GM18507 (cell line): Measurements from ENCODE around the gene PDPK1.

Experiments
- DNase-seq: peaks from one replicate; pipeline ENCODE4 v3.0.0; 2011; ENCODE audit warnings: low read depth; ENCODE audit not compliant: insufficient read length; ENCODE audit errors: extremely low spot score
- FAIRE-seq: peaks from 2 replicates; lab custom pipeline; 2011; peaks lifted over from hg19 to GRCh38; lab: Jason Lieb, UNC

The PDPK1 gene

GRCh38 chr16:2537451-2538379, at the start of gene PDPK1:
TSS of gene PDPK1 (plus strand) at chr16:2538021. CDS start at chr16:2538113, 92 bp downstream.
- DNase-seq = peak; percentile 86
- FAIRE-seq = peak; percentile 65

- no peak for DNase-seq
- FAIRE-seq = no peak
Observed at GRCh38 chr16:2489581-2489980, 48.2 kb upstream of the PDPK1 start.

- no peak for FAIRE-seq
- no peak for DNase-seq
Observed at GRCh38 chr16:2490190-2491105, 47.4 kb upstream of the PDPK1 start.

DNA sequence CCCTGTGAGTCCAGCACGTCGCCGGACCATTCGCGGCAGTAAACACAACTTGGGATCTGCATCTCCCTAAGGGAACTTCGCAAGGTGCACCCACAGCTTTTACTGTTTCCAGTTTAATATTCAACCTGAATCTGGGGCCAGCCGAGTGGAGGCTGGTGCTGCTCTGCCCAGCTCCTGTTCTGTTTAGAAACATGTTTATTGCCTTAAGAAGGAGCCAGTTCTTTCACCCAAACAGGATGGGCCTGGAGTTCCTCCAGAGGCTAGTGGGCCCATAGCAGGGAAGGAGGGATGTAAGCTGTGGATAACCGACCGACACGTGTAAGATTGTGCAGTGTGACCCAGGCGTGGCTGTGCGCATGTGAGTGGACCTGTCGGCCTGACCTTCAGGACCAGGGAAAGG, 45.5 kb upstream of the PDPK1 start:
- no peak for FAIRE-seq
- DNase-seq = no peak

DNA sequence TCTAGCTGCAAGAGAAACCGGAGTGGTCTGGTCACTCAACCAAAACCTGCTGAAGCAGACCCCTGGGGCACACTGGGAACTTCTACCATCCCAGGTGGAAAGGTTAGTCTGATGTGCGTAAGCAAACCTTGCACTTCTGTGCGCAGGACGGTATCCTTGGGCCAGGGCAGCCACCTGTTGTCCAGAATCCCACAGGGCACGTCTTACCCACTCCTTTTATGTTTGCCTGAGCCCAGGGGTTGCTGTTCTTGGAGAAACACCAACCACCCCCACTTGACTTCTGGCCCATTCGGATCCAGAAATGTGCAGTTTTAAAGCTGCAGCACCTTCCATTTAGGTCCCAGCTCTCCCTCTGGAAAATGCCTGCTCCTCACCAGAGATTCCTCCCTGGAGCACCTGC, 44.2 kb upstream of the PDPK1 start:
- DNase-seq (no peak), FAIRE-seq (no peak)

GRCh38 chr16:2494616-2495015, 43.2 kb upstream of the PDPK1 start:
- FAIRE-seq (no peak), DNase-seq (no peak)

DNA sequence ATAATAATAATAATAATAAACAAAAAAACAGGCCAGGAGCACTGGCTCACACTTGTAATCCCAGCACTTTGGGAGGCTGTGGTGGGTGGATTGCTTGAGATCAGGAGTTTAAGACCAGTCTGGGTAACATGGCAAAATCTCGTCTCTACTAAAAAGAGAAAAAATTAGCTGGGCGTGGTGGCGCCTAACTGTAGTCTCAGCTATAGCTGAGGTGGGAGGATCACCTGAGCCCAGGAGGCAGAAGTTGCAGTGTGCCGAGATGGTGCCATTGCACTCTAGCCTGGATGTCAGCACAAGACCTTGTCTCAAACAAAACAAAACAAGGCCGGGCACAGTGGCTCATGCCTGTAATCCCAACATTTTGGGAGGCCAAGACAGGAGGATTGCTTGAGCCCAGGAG, 42.8 kb upstream of the PDPK1 start:
- DNase-seq = no peak
- no peak for FAIRE-seq

DNA sequence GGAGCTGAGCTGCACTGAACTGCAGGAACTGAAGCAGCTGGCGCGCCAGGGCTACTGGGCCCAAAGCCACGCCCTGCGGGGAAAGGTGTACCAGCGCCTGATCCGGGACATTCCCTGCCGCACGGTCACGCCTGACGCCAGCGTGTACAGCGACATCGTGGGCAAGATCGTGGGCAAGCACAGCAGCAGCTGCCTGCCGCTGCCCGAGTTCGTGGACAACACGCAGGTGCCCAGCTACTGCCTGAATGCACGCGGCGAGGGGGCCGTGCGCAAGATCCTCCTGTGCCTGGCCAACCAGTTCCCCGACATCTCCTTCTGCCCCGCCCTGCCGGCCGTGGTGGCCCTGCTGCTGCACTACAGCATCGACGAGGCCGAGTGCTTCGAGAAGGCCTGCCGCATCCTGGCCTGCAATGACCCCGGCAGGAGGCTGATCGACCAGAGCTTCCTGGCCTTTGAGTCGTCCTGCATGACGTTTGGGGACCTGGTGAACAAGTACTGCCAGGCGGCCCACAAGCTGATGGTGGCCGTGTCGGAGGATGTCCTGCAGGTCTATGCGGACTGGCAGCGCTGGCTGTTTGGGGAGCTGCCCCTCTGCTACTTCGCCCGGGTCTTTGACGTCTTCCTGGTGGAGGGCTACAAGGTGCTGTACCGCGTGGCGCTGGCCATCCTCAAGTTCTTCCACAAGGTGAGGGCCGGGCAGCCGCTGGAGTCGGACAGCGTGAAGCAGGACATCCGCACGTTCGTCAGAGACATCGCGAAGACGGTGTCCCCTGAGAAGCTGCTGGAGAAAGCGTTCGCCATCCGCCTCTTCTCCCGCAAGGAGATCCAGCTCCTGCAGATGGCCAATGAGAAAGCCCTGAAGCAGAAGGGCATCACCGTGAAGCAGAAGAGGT, 41.4 kb upstream of the PDPK1 start:
- DNase-seq (no peak), FAIRE-seq (no peak)

DNA sequence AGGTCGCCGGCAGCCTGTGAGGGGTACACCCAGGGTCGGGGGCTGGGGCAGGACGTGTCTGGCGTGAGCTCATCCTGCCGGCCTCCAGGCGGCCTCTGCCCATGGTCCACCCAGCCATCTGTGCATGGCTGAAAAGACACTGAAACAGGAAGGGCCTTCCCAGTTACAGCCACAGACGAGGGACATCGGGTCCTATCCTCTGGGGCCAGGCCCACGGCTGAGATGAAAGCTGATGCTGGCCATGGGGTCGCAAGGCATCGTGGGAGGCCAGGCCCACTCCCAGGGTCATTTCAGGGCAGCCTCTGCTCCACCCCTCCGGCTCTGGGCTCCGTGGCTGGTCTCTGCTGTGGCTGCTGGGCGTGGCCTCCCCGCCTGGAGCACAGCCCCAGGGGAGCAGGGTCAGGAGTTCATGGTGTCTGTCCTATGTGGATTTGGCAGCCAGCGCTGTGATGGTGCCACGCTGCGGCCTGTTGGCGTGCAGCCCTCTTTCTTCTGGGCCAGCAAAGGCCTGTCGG, 40.6 kb upstream of the PDPK1 start:
- FAIRE-seq = no peak
- DNase-seq = no peak

- FAIRE-seq = no peak
Observed at GRCh38 chr16:2497695-2498484, 39.9 kb upstream of the PDPK1 start.

DNA sequence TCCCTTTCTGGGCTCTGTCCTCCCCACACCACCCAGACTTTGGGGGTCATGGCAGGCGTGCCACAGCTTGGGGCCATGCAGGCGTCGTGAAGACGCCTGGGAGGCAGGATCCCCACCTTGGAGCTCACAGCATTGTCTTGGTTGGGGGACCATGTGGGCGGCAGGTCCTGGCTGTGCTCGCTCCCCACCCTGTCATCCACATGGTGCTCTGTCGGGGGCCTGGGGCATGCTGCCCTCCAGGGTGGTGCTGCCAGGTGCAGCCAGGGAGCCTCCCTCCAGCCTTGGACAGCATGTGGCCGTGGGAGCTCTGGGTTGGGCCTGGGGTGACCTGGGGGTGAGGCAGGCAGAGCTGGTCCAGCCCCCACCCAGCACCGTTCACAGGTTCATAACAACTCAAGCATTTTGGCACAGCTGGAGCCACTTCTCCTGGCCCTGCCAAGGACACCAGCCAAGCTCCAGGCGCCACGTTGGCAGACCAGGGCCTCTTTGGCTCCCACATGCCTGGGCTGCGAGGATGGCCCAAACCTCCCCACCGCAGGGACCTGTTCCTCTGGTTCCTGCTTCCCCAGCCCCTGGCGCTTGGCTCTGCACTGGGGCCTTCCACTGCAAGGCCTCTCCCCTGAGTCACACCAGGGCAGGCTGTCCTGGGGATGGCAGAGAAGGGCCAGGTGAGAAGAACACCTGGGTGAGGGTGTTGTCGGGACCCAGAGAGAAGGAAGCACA, 39.1 kb upstream of the PDPK1 start:
- DNase-seq = no peak
- no peak for FAIRE-seq

More at GRCh38 chr16:2497695-2498484, 39.9 kb upstream of the PDPK1 start:
- no peak for DNase-seq

GRCh38 chr16:2499454-2499853, 38.4 kb upstream of the PDPK1 start:
- DNase-seq (no peak), FAIRE-seq (no peak)

DNA sequence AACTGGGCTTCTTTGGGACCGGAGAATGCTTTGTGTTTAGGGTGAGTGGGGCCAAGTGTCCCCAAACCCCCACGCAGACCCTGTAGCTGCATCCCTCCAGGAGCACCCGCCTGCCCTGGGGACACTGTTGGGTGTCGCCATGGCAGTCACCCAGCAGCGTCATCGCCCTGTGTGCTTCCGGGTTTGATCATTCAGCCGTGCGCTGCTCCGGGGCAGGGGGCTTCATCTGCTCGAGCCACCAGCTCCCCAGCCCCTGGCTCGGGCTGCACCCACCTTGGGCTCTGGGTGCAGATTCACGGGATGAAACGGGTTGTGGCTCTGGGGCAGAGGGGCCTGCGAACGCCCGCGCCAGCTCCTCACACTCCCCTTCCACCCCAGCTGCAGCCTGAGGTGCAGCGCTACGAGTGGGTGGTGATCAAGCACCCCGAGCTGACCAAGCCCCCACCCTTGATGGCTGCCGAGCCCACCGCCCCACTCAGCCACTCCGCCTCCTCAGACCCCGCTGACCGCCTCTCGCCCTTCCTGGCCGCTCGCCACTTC, 37.9 kb upstream of the PDPK1 start:
- DNase-seq = no peak
- no peak for FAIRE-seq

DNA sequence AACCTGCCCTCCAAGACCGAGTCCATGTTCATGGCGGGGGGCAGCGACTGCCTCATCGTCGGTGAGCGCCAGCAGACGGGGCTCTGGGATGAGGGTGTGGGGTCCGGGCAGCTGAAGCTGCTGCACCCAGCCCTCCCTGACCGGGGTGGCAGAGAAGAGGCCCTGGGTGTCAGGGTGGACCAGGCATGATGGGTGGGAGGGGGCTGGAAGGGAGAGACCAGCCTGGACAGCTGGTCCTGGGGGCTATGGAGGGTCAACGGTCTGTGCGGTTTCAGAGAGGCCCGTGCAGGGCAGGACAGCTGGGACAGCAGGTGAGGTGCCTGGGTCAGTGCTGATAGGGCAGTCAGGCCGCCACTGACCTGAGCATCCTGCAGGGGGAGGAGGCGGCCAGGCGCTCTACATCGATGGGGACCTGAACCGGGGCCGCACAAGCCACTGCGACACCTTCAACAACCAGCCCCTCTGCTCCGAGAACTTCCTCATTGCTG, 37.3 kb upstream of the PDPK1 start:
- FAIRE-seq (no peak), DNase-seq (no peak)

- peak; percentile 85 for FAIRE-seq
Observed at GRCh38 chr16:2500918-2501750, 36.7 kb upstream of the PDPK1 start.

More at GRCh38 chr16:2500918-2501750, 36.7 kb upstream of the PDPK1 start:
- DNase-seq = peak; percentile 75
